NOMO-1 treated with DMSO at 0.1 percent for 48 hours (cell line): ENCODE data around the gene PODN.

Experiments used
- DNase-seq: peaks from one replicate; lab custom pipeline; 2025; ENCODE audit not compliant: unreplicated experiment; lab: John Stamatoyannopoulos, UW

PODN gene

DNA sequence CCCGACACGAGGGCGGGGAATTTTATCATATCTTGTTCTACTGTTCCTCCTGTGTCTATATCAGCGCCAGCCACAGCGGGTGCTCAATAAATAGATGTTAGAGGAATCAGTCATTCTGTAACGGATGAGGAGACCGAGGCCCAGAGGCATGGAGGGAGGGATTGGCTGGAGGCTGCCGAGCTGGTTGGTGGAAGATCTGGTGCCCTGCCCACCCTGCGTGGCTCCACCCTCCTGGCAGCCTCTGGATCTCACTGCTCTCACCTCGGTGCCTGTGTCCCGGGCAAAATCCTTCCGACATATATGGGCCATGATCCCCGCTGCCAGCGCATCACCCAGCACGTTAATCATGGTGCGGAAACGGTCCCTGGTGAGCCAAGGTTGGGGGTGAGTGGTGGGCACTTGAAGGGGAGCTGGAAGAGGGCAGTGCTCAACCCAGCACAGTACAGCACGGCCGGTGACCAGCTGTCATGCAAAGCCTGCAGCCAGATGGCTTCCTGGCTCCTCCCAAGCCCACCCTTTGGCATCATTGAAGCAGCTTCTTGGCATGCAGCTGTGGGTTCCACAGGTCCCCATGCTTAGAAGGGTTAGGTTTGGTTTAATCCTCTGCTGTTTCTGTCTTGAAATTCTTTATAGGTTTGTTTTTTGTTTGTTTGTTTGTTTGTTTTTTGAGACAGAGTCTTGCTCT is 26.7 kb downstream of the PODN start:
- no peak for DNase-seq

DNA sequence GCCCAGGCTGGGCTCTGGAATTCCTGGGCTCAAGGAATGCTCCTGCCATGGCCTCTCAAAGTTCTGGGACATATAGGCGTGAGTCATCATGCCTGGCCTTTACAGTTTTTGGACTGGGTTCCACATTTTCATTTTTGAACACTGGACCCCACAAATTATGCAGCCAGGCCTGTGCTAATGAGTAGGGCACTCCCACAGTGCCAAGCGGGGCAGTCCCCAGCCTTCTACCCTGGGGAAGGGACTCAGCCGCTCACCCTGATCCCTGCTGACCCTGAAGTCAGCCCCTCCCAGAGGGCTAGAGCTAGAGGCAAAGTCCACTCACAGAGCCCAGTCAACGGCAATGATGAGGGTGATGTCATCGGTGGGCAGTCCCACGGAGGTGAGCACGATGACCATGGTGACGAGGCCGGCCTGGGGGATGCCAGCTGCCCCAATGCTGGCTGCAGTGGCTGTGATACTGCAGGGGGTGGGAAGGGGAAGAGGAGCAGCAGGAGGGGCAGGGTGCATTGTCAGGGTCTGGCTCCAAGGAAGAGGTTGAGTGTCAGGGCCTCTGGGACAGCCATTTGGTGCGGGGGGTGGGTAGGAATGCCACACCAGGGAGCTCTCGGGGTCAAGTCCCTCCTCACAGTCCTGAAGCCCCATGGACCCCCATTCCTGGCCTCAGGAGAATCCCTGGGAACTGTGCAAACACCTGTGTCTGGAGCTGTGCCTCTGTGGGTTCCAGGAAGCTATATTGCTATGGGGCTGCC is 27.6 kb downstream of the PODN start:
- DNase-seq, result no peak

DNA sequence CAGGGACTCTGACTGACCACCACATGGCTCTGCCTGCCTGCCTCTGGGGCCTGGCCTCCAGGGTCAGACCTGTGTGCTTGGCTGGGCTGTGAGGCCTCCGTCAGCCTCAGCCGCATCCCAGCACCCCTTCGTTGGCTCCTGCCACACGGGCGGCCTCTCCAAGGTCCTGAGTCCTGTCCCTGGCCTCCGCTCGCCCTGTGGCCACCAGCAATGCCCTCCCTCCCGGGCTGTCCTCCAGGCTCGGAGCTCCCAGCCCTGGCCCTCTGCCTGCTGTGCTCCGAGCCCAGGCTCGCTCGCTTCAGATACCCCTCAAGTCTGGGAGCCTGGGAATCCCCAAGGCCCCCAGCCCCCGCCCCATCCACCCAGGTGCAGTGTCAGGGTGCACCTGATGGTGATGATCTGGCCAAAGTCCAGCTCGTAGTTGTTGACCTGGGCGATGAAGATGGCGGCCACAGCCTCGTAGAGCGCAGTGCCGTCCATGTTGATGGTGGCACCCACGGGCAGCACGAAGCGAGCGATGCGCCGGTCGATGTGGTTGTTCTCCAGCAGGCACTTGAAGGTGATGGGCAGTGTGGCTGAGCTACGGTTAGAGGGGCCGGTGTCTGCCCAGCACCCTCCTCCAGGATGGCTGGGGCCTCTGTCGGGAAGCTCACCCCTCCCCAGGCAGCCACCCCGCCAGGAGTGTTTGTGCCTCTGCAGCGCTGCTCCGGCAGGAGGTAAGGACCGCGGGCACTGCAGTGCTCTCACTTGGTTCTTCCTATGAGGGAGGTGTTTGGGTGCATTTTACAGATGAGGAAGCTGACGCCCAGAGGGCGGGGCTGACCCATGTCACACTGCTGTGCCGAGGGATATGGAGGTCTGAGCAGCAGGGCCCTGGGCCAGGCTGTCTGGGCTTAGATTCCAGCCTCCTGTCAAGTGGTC is 28.5 kb downstream of the PODN start:
- DNase-seq, result no peak

DNA sequence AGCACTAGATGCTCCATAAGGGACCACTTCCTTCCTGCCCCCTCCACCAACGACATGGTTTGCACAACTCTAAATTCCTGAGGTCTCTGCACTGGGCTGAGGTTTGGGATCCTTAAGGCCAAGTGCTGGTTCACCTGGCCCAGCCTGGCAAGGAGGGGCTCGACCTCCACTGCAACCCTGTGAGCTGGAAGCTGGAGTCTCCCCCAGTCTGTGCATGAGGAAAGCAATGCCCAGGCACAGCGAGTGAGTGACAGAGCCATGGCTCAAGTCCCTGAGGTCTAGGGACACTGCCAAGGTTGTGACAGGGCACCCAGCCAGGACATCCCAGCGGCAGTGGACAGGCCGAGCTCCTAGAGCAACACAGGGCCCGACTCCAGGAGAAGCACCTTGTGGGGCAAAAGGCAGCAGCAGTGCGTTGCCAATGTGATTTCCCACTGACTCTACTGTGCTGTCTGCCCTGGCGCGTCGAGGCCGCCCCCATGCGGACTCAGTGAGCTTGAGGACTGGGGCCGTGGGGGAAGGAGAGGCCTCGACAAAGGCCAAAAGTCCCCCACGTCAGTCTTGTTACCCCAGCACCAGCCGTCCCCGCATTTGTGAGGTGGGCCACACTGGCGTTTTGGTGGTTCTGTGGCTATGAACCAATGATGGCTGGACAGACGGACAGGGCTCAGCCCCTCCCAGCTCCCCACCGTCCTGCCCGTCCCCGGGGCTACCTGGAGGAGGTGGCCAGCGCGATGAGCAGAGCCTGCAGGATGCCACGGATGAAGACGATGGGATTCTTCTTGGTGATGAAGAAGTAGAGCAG is 30.0 kb downstream of the PODN start:
- DNase-seq, result no peak

DNA sequence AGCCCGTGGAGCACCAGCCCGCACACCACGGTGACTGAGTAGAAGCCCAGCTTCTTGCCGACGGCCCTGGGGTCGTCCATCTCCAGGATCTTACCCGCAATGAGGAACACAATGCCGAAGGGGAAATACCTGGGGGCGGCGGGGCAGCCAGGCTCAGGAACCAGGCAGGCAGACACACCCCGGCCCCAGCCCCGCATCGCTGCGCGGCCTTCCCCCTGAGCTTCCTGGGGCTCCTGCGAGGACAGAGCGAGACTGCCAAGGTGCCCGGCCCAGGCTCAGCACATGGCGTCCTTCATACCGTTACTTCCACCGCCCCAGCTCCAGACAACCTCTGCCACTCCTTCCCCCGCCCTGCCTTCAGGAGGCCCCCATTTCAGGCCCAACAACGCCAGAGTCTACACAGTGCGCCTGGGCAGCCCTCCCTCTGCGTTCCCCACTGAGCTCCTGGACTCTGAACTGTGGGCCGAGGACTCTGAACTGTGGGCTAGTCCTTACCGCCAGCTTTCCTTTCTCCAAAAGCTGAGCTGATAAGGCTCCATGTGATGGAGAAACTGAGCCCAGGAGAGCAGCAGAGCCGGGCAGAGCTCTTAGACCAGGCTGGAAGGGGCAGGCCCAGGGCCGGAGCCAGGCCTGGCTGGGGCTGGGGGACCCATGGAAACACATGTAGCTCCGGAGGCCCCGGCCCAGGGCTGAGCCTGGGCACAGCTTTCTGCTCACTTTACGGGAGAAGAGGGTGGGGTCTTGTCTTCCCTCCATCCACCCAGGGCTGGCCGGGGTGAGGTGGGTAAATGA is 30.8 kb downstream of the PODN start:
- no peak for DNase-seq

DNA sequence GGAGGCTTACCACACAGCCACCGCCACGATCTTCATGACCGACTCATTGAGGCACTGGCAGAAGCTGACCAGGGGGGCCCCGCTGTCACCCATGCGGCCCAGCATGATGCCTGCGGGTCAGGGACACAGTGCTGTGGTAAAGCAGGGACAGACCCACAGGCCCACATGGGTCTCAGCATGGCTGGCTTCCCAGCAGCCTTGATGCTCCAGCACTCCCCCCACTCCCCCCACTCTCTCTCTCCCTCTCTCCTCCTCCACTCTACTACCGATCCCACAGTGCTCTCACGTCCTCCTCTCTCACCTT is 31.4 kb downstream of the PODN start:
- no peak for DNase-seq

DNA sequence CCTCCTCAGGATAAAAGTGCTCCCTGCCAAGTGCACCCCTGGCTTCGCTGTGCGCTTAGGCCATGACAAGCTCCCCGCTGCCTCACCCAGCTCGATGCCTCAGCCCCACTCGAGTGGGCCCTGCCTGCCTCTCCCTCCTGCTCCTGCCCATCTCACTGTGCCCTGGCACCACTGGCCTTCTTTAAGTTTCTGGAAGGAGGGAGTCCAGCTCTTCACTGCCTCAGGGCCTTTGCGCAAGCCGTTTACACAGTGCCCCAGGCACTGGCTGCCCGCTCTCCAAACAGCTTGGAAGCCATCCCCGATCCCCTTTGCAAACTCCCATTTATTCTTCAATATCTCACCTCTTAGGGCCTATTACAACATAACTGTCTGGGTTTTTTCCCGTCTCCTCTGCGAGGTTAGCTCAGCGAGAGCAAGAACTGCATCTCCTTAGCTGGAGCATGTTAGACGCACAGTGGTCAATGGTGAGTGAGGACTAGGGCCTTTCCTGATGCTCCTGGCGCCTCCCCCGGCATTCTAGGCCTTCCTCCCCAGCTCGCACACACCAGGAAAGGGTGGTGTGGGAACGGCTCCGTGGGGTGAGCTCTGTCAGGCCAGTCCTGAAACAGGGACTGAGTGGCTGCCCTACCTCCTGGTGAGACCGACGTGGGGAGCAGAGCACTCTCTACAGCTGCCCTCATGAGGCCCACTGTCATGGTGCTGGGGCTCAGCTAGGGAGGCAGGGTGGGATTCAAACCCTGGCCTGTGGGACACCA is 31.9 kb downstream of the PODN start:
- no peak for DNase-seq

DNA sequence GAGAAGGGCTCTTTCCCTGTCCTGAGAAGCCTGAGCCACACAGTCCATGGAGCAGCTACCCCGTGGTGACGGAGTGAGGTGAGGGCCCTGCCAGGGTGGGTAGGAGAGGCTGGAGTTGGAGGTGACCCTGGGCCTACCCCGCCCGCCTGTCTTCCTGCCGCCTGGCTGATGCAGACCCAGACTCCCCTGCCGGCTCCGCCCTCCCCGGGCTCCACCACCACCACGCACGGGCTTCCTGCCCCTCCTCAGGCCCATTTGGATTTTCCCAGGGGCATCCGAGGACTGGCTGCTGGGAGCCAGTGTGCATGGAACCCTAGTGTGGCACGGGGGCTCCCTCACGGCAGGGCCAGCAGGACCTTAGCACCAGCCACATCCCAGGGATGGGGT is 32.5 kb downstream of the PODN start:
- DNase-seq, result no peak

DNA sequence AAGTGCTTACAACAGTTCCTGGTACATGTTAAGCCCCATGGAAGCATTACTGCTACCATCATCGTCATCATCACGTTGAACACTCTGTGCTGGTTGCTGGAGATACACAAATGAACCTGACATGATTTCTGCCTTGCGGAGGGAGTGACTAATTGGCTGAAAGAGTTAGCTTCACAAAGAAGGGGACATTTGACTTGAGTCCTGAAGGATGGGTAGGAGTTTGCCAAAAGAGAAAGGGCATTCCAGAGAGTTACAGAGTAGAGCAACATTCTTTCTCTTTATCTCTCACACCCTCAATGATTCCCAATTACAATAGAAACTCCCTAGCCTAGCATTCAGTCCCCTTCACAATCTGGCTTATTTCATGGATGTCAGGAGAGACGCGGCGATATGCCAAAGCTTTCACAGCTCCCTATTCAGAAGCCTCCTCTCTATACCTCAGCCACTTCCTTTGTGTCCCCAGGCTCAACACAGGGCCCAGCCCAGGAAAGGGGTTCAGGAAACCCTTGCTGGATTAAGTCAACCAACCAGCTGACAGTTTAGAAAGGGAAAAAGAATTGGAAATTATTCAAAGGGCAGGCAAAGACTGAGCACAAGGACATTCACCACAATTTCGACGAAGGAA is 42.4 kb downstream of the PODN start:
- DNase-seq, result no peak

DNA sequence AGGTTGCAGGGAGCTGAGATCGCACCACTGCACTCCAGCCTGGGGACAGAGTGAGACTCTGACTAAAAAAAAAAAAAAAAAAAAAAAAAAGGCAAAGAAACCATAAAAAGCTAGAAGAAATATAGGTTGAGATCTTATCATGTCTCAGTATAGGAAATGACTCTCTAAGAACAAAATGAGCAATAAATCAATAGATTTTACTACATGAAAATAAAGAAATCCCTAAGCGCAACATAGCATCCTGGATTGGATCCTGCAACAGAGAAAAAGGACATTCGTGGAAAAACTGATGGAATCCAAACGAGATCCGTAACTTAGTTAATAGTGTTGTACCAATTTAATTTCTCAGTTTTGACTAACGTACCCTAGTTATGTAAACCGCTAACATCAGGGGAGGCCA is 45.1 kb downstream of the PODN start:
- no peak for DNase-seq

DNA sequence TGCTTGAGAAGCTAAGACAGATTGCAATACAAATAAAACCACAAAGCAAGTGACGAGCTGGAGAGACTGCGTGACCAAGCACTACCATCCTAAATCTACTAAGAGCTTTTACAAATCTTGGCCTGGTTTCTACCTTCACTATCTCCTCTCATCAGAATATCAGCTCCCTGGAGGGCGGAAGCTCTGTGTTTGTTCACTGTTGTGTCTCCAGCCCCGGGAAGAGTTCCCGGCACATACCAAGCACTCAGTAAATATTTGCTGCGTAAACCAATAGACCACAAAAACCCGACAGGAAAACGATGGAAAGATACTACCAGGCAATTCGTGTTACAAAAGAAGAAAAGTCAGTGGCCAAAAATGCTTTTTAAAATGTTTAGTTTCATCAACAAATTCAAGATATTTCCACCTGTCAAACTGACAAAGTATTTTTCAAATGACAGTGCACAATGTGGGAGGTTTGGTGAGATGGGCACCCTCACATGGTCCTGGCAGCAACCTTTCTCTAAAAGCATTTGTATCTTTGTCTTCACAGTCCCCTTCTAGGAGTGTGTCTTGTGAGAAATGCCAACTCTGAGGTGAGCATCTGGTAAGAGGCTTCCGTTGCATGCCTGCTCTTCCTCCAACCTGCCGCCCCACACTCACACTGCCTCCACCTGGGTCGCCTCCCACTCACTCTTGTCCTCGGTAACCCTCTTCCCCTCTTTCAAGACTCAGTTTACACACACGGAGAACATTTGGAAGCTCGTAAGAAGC is 45.7 kb downstream of the PODN start:
- DNase-seq, result no peak

DNA sequence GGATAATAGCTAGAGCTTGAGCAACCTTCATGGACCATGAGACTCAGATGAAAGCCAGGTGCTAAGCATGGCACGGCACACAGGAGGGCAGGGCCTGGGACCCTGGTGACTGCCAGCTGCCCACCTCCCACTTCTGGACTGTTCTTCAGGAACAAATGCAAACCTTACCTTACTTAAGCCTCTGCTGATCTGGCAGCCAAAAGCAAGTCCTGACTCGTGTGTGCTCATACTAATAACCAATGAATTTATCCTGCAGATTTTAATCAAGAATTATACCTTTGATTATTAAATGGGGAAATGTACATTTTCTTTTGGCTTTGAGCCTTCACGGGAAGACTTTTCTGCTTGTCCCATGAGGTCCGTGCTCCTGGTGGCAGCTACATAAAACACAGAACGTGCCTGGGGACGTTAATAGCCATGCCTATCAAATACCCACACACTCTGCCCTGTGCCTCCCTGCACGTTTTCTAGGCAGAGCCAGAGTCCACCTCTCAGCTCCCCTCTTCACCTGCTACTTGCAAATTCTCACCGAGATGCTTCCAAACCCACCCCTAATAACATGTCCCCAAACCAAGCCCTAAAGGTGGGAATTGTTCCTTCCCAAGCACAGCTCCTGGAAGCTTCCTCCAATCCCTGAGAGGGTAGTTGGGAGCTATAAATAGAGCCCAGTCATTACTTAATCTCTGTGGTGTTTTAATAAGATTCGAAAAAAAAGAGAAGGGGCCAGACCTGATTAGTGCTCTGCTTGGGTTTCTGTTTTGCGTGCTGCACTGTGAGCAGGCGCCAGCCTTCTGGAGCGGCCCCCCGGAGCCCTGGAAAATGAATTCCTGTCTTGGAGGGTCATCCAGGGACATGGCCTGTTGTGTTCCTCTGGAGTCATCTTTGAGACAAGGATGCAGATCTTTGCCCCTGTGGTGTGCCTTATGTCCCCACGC is 46.9 kb downstream of the PODN start:
- no peak for DNase-seq

DNA sequence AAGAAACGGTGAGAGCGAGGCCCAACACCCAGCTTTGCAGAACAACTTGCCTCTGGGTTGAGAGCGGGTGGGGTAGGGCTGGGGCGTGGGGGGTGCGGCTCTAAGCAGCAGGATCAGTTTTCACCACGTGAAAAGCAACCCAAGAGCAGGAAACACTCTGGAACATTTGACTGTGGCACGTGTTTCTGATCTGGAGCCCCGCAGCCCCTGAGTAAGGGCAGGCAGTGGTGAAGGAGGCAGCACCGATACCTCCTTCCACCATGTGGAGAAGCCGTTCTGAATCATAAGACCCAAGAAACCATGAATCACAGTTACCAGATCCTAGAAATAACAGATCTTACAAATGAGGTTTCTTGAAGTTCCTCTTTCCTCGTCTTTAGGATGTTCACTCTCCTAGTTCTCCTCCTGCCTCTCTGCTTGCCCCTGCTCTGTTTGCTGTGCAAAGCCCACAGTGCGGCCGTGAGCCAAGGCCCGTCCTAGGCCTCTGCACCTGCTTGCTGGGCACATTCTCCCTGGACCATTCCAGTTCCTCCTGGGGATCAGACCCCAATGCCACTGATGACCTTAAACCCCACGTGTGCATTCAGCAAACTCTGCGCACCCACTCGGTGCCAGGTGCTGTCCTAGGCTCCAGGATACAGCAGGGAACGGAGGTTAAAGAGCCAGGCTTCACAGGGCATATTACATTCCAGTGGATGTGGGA is 48.5 kb downstream of the PODN start:
- DNase-seq, result peak; percentile 86

DNA sequence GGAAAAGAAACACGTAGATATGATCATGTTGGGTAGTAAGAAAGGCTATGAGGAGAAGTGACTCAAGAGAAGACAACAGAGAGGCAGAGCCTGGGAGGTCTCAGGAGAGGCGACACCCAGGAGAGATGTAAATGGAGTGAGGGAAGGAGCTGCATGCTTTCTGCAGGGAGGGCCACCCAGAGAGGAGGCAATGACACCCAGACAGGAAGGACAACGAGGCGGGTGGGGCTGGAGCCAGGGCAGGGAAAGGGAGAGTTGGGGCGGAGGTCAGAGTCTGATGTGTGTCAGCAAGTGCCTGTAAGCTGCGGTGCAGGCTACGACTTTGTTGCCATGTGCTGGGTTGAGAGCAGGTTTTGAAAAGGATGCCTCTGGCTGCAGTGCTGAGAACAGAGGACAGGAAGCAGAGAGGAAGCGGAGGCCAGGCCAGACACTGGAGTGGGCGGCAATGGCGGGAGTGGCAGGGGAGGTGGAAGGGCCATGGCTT is 49.1 kb downstream of the PODN start:
- no peak for DNase-seq

DNA sequence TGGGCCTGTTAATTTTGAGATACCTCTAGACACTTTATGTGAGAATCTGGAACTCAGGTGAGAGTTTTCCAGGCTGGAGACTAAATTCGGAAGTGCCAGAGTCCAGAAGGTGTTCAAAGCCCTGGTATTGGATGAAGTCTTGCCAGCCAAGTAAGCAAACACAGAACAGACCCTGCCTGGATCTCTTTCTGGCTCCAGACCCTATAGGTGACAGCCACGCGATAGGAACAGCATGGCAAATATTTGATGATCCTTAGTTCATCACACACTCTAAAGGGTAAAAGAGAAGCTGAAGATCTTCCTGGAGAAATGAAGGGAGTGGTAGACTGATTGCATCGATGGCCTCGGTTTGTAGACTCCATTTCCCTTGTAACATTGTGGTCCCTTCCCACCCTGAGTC is 49.7 kb downstream of the PODN start:
- no peak for DNase-seq

DNA sequence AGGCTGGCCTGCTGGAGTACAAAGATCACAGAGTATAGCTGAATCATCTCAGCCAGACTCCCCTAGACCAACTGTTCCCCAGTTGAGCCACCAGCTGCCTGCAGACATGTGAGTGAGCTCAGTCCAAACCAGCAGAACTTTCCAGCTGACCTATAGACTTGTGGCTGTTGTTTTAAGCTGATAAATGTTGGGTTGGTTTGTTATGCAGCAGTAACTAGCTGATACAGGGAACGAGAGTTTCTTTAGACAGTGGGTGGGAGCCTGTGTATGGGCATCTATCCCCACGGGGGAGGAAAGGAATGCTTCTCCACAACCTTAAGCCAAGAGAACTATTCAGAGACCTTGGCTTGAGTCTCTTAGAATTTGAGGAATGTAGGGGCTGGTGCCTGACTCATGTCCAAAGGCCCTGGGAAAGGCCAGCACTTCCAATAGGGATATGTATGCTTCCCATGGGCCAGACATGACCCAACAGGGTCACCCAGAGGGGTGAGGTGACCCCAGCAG is 50.3 kb downstream of the PODN start:
- DNase-seq, result no peak
